ENCODE measurements around the gene ALDH5A1. TPM values are rescaled to one million over a fixed set of nuclear protein-coding genes. Genes with fewer than 3 reads are reported as not detected.

Gene ALDH5A1
- total and polyA plus RNA-seq, 2 donors from 2014 or later = 10.4 to 11.0 TPM

- no peak overlapping the region for H3K27ac ChIP-seq (ENCODE audit: low read depth in 2 of 2, low read length in 2 of 2)
- DNase-seq (no peak), FAIRE-seq (no peak)
- H3K4me3 ChIP-seq (ENCODE audit: low read length in 3 of 3) = no peak overlapping the region
- H3K9me3 ChIP-seq (ENCODE audit: control insufficient read depth in 2 of 3, insufficient read depth in 1 of 3, low read length in 3 of 3) = no peaks in the 10 kb centered on the region
- intact Hi-C loops (cut with DNase I) = no loop called here
- H3K4me1 ChIP-seq (ENCODE audit: control insufficient read depth in 2 of 3, insufficient read depth in 2 of 3, low read depth in 1 of 3, low read length in 3 of 3) = no peaks in the 10 kb centered on the region
- TF ChIP-seq CTCF (IDR thresholded peaks at IDR 0.05; ENCODE audit: borderline replicate concordance, extremely low read depth, insufficient read depth) = no peak
- H3K36me3 ChIP-seq (ENCODE audit: control insufficient read depth in 2 of 3, insufficient read depth in 3 of 3, low read length in 3 of 3) = no peaks in the 10 kb centered on the region
- H3K9ac ChIP-seq (ENCODE audit: low read length in 3 of 3) = no peak overlapping the region
- H3K27me3 ChIP-seq (ENCODE audit: control insufficient read depth, insufficient read depth, low read length) = no peaks in the 10 kb centered on the region
Measured at GRCh38 chr6:24558516-24558915, 63.7 kb downstream of the ALDH5A1 start.

GRCh38 chr6:24564081-24564480, 69.3 kb downstream of the ALDH5A1 start:
- no peaks in the 10 kb centered on the region for H3K27me3 ChIP-seq (ENCODE audit: control insufficient read depth, insufficient read depth, low read length)
- no peaks in the 10 kb centered on the region for H3K4me1 ChIP-seq (ENCODE audit: control insufficient read depth in 2 of 3, insufficient read depth in 2 of 3, low read depth in 1 of 3, low read length in 3 of 3)
- DNase-seq = no peak
- H3K9me3 ChIP-seq (ENCODE audit: control insufficient read depth in 2 of 3, insufficient read depth in 1 of 3, low read length in 3 of 3) = no peaks in the 10 kb centered on the region
- no peak for FAIRE-seq
- no peak for TF ChIP-seq CTCF (IDR thresholded peaks at IDR 0.05; ENCODE audit: borderline replicate concordance, extremely low read depth, insufficient read depth)
- H3K36me3 ChIP-seq (ENCODE audit: control insufficient read depth in 2 of 3, insufficient read depth in 3 of 3, low read length in 3 of 3) = no peaks in the 10 kb centered on the region
- intact Hi-C loops (cut with DNase I) = no loop called here
- H3K27ac ChIP-seq (ENCODE audit: low read depth in 2 of 2, low read length in 2 of 2) = no peak overlapping the region
- H3K4me3 ChIP-seq (ENCODE audit: low read length in 3 of 3) = no peak overlapping the region
- no peak overlapping the region for H3K9ac ChIP-seq (ENCODE audit: low read length in 3 of 3)

- FAIRE-seq = no peak
- H3K4me3 ChIP-seq (ENCODE audit: low read length in 3 of 3) = no peak overlapping the region
- no peak overlapping the region for H3K27ac ChIP-seq (ENCODE audit: low read depth in 2 of 2, low read length in 2 of 2)
- no peaks in the 10 kb centered on the region for H3K9me3 ChIP-seq (ENCODE audit: control insufficient read depth in 2 of 3, insufficient read depth in 1 of 3, low read length in 3 of 3)
- DNase-seq = no peak
- no peaks in the 10 kb centered on the region for H3K4me1 ChIP-seq (ENCODE audit: control insufficient read depth in 2 of 3, insufficient read depth in 2 of 3, low read depth in 1 of 3, low read length in 3 of 3)
- no peak overlapping the region for H3K9ac ChIP-seq (ENCODE audit: low read length in 3 of 3)
- TF ChIP-seq CTCF (IDR thresholded peaks at IDR 0.05; ENCODE audit: borderline replicate concordance, extremely low read depth, insufficient read depth) = no peak
- intact Hi-C loops (cut with DNase I) = no loop called here
- H3K27me3 ChIP-seq (ENCODE audit: control insufficient read depth, insufficient read depth, low read length) = no peaks in the 10 kb centered on the region
- no peaks in the 10 kb centered on the region for H3K36me3 ChIP-seq (ENCODE audit: control insufficient read depth in 2 of 3, insufficient read depth in 3 of 3, low read length in 3 of 3)
Measured at GRCh38 chr6:24565196-24565595, 70.4 kb downstream of the ALDH5A1 start.

Data from kidney (tissue), 14 donors.